ENCODE measurements around the gene NEAT1. TPM values are rescaled to one million over a fixed set of nuclear protein-coding genes. Genes with fewer than 3 reads are reported as not detected.
"Not testable (repeated sequence)": the region's sequence is repeated elsewhere in the genome, so short reads cannot be mapped to it uniquely, and the experiment has no call there.

The NEAT1 gene
- total RNA-seq, 1 donor from 2014 or later = 28.7 TPM

GRCh38 chr11:65445604-65446445, 23.2 kb downstream of the NEAT1 start:
- no peaks in the 10 kb centered on the region for H3K27me3 ChIP-seq (ENCODE audit: control insufficient read depth, insufficient read depth, low read length)
- no peak for DNase-seq (ENCODE audit: low read depth)
- TF ChIP-seq CTCF (IDR thresholded peaks at IDR 0.05; ENCODE audit: insufficient read depth, low read length, poor library complexity, severe bottlenecking) = no peak
- peaks cover 2% of the 10 kb centered on the region for H3K36me3 ChIP-seq (ENCODE audit: control insufficient read depth, insufficient read depth, low read length)
- no peak overlapping the region for H3K4me3 ChIP-seq (ENCODE audit: low read depth, low read length)

GRCh38 chr11:65446446-65447277, 24.1 kb downstream of the NEAT1 start:
- peaks cover 2% of the 10 kb centered on the region for H3K36me3 ChIP-seq (ENCODE audit: control insufficient read depth, insufficient read depth, low read length)
- no peak for TF ChIP-seq CTCF (IDR thresholded peaks at IDR 0.05; ENCODE audit: insufficient read depth, low read length, poor library complexity, severe bottlenecking)
- DNase-seq (ENCODE audit: low read depth) = no peak

GRCh38 chr11:65448074-65448417, 25.4 kb downstream of the NEAT1 start:
- no peak overlapping the region for H3K4me3 ChIP-seq (ENCODE audit: low read depth, low read length)
- no peak for TF ChIP-seq CTCF (IDR thresholded peaks at IDR 0.05; ENCODE audit: insufficient read depth, low read length, poor library complexity, severe bottlenecking)
- H3K27me3 ChIP-seq (ENCODE audit: control insufficient read depth, insufficient read depth, low read length) = no peaks in the 10 kb centered on the region
- DNase-seq (ENCODE audit: low read depth) = no peak
- no peaks in the 10 kb centered on the region for H3K36me3 ChIP-seq (ENCODE audit: control insufficient read depth, insufficient read depth, low read length)

More at GRCh38 chr11:65446446-65447277, 24.1 kb downstream of the NEAT1 start:
- Histone ChIP-seq H3K4me3 (ENCODE audit: low read depth, low read length) (no peak overlapping the region), H3K27me3 (ENCODE audit: control insufficient read depth, insufficient read depth, low read length) (no peaks in the 10 kb centered on the region)

GRCh38 chr11:65448418-65449105, 26.0 kb downstream of the NEAT1 start:
- Histone ChIP-seq H3K27me3 (ENCODE audit: control insufficient read depth, insufficient read depth, low read length) (no peaks in the 10 kb centered on the region), H3K36me3 (ENCODE audit: control insufficient read depth, insufficient read depth, low read length) (no peaks in the 10 kb centered on the region), H3K4me3 (ENCODE audit: low read depth, low read length) (no peak overlapping the region)
- no peak for TF ChIP-seq CTCF (IDR thresholded peaks at IDR 0.05; ENCODE audit: insufficient read depth, low read length, poor library complexity, severe bottlenecking)
- no peak for DNase-seq (ENCODE audit: low read depth)

GRCh38 chr11:65451301-65451700, 28.7 kb downstream of the NEAT1 start:
- H3K36me3 ChIP-seq (ENCODE audit: control insufficient read depth, insufficient read depth, low read length) = not testable (repeated sequence)

GRCh38 chr11:65452259-65452658, 29.7 kb downstream of the NEAT1 start:
- H3K36me3 ChIP-seq (ENCODE audit: control insufficient read depth, insufficient read depth, low read length); DNase-seq (ENCODE audit: low read depth); H3K4me3 ChIP-seq (ENCODE audit: low read depth, low read length); H3K27me3 ChIP-seq (ENCODE audit: control insufficient read depth, insufficient read depth, low read length): not testable (repeated sequence)

More at GRCh38 chr11:65451301-65451700, 28.7 kb downstream of the NEAT1 start:
- not testable (repeated sequence) for H3K27me3 ChIP-seq (ENCODE audit: control insufficient read depth, insufficient read depth, low read length); DNase-seq (ENCODE audit: low read depth); H3K4me3 ChIP-seq (ENCODE audit: low read depth, low read length)
